ENCODE results near the gene CDKL1.

DNA sequence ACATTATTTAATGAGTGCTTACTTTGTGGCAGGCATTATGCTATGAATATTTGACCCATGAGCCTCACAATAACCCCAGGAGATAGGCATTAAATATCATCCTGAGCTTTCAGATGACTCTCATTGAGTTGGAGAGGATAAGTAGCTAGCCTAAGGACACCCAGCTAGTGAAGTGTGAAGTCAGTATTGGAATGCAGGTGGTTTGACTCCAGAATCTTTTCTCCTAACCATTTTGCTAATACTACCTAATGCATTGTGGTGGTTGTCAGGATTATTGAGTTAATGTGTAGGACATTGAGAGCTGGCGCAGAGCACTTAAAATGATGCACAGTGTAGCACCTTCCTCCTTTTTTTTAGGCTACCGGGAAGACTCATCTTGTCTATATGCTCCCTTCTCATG lies 3.8 kb upstream of the CDKL1 start:
- TF ChIP-seq, protein P1, sequence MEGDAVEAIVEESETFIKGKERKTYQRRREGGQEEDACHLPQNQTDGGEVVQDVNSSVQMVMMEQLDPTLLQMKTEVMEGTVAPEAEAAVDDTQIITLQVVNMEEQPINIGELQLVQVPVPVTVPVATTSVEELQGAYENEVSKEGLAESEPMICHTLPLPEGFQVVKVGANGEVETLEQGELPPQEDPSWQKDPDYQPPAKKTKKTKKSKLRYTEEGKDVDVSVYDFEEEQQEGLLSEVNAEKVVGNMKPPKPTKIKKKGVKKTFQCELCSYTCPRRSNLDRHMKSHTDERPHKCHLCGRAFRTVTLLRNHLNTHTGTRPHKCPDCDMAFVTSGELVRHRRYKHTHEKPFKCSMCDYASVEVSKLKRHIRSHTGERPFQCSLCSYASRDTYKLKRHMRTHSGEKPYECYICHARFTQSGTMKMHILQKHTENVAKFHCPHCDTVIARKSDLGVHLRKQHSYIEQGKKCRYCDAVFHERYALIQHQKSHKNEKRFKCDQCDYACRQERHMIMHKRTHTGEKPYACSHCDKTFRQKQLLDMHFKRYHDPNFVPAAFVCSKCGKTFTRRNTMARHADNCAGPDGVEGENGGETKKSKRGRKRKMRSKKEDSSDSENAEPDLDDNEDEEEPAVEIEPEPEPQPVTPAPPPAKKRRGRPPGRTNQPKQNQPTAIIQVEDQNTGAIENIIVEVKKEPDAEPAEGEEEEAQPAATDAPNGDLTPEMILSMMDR (conservative IDR thresholded peaks at IDR 0.05 in 1 of 2, IDR thresholded peaks at IDR 0.05 in 1 of 2; ENCODE audit: extremely low read depth in 1 of 2, insufficient read depth in 1 of 2, low read depth in 1 of 2, low read length in 2 of 2) = no peak
- no peak for TF ChIP-seq EZH2 (IDR thresholded peaks at IDR 0.05; ENCODE audit: borderline replicate concordance, low read length)

Measured in mammary epithelial cell (primary cell).